GM12872 (cell line): Measurements from ENCODE around the gene SH3RF2.

Experiments
- TF ChIP-seq, protein P1 (sequence below): IDR thresholded peaks from 3 replicates; pipeline ENCODE4 v1.5.1; 2011; ENCODE audit warnings: low read depth, mild to moderate bottlenecking, low read length, moderate library complexity; ENCODE audit not compliant: insufficient read depth

Gene SH3RF2

GRCh38 chr5:146076455-146076854 is 140.1 kb downstream of the SH3RF2 start:
- TF ChIP-seq, protein P1, sequence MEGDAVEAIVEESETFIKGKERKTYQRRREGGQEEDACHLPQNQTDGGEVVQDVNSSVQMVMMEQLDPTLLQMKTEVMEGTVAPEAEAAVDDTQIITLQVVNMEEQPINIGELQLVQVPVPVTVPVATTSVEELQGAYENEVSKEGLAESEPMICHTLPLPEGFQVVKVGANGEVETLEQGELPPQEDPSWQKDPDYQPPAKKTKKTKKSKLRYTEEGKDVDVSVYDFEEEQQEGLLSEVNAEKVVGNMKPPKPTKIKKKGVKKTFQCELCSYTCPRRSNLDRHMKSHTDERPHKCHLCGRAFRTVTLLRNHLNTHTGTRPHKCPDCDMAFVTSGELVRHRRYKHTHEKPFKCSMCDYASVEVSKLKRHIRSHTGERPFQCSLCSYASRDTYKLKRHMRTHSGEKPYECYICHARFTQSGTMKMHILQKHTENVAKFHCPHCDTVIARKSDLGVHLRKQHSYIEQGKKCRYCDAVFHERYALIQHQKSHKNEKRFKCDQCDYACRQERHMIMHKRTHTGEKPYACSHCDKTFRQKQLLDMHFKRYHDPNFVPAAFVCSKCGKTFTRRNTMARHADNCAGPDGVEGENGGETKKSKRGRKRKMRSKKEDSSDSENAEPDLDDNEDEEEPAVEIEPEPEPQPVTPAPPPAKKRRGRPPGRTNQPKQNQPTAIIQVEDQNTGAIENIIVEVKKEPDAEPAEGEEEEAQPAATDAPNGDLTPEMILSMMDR, result no peak

DNA sequence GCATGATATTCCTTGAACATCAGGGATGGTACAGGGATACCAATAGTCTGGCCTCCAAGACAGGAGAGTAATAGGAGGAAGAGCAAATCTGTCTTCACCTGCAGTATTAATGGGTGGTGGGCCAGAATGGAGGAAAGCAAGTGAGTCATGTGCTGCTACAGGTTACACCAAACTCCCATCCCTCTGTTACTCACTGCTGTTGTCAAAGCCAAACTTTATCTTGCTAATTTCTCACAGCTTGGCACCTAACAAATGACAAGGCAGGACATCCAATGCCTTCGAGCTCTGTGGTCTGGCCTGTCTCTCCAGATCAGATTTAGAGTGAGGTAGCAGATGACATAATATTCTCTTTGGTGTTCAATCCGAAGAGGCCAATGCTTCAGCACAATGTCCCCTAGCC is 142.2 kb downstream of the SH3RF2 start:
- TF ChIP-seq, protein P1, result no peak

GRCh38 chr5:146079695-146080373 is 143.5 kb downstream of the SH3RF2 start:
- TF ChIP-seq, protein P1, result no peak

GRCh38 chr5:146081556-146081955 is 145.2 kb downstream of the SH3RF2 start:
- TF ChIP-seq, protein P1, result no peak

GRCh38 chr5:146082798-146083197 is 146.4 kb downstream of the SH3RF2 start:
- TF ChIP-seq, protein P1, result no peak

DNA sequence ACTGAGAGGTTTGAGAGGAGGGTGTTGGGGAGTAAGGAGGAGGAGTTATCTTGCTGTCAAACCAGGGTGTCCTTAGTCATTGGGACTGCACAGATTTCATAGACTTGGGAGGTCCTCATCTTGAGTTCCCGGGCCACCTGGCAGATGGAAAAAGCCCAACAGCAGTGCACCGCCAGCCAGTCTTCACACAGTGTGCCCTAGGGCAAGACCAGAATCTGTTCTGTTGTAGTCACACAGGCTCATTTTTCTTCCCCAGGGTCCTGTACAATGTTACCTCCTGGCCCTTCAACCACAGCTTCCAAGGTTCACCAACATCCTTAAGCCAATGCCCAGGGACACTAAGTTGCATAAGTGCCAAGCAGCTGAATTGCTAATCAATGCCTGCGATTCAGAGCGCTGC is 148.0 kb downstream of the SH3RF2 start:
- TF ChIP-seq, protein P1, result no peak

- TF ChIP-seq, protein P1, result no peak
Measured at GRCh38 chr5:146088098-146088497, 151.7 kb downstream of the SH3RF2 start.
